Natural killer cell (primary cell): ENCODE data around the gene SLC6A17. TPM values are rescaled to one million over a fixed set of nuclear protein-coding genes. Genes with fewer than 3 reads are reported as not detected.

Source experiments
- ATAC-seq, 3 donors: fragments of 150-1000 bp in 2 of 3; fragments of 200-7000 bp in 1 of 3; cut with Tn5 transposase; 1 replicate in 1 of 3; 2 replicates in 2 of 3; pipeline ENCODE4 v1.10.0; 2021; ENCODE audit warnings: mild to moderate bottlenecking in 2 of 3, moderate library complexity in 2 of 3
- DNase-seq, 2 donors: peaks; one replicate each; pipeline versions ENCODE4 v3.0.0 to v3.0.0-alpha.2; 2013 to 2021; ENCODE audit warnings: mixed read lengths in 1 of 2
- H3K27ac ChIP-seq: one replicate; pipeline ENCODE4 v1.5.1; 2013; ENCODE audit warnings: mild to moderate bottlenecking, low read length
- H3K27me3 ChIP-seq: one replicate; pipeline ENCODE4 v1.6.1; 2013; ENCODE audit warnings: low read length; ENCODE audit not compliant: control insufficient read depth, insufficient read depth
- H3K36me3 ChIP-seq: one replicate; pipeline ENCODE4 v1.6.1; 2013; ENCODE audit warnings: low read length; ENCODE audit not compliant: control insufficient read depth, insufficient read depth
- H3K4me1 ChIP-seq: one replicate; pipeline ENCODE4 v1.6.1; 2013; ENCODE audit warnings: low read length; ENCODE audit not compliant: control insufficient read depth, insufficient read depth
- H3K4me3 ChIP-seq: one replicate; pipeline ENCODE4 v1.5.1; 2013; ENCODE audit warnings: low read length
- H3K9me3 ChIP-seq: one replicate; pipeline ENCODE4 v1.6.1; 2013; ENCODE audit warnings: low read length; ENCODE audit not compliant: control insufficient read depth, insufficient read depth
- H3K27ac Mint-ChIP-seq, 2 donors: one replicate each; pipeline ENCODE4 v1.8.0; 2022; ENCODE audit warnings: mild to moderate bottlenecking in 2 of 2, mixed read lengths in 2 of 2, moderate library complexity in 1 of 2
- H3K27me3 Mint-ChIP-seq, 2 donors: one replicate each; pipeline ENCODE4 v1.8.0; 2022; ENCODE audit warnings: low read depth in 2 of 2, mixed read lengths in 2 of 2
- H3K36me3 Mint-ChIP-seq: one replicate; pipeline ENCODE4 v1.8.0; 2022; ENCODE audit warnings: mixed read lengths
- H3K4me1 Mint-ChIP-seq, 2 donors: one replicate each; pipeline ENCODE4 v1.8.0; 2022; ENCODE audit warnings: mixed read lengths in 2 of 2
- H3K4me3 Mint-ChIP-seq: one replicate; pipeline ENCODE4 v1.8.0; 2022; ENCODE audit warnings: mild to moderate bottlenecking, moderate library complexity, mixed read lengths
- H3K9me3 Mint-ChIP-seq, 2 donors: one replicate each; pipeline ENCODE4 v1.8.0; 2022; ENCODE audit warnings: mixed read lengths in 2 of 2
- CTCF ChIP-seq: fragments of 200-600 bp; IDR thresholded peaks from one replicate; pipeline ENCODE4 v1.8.0; 2022; ENCODE audit warnings: antibody characterized with exemption
- WGBS: methylation state at CpG from one replicate; pipeline ENCODE4 v1.1.7; 2013; ENCODE audit warnings: missing lambda C conversion rate; ENCODE audit not compliant: insufficient coverage; 5-methylcytosine and 5-hydroxymethylcytosine counted together
- intact Hi-C: fragments of 100-400 bp; cut with micrococcal nuclease; formaldehyde crosslinking; loops from one replicate; pipeline ENCODE4 v1.14.2; 2022
- total RNA-seq, 4 donors: library from RNA; stranded (reverse); fragments of 120-200 nt in 1 of 4; gene quantifications; one replicate each; pipeline versions ENCODE4 v1.2.3 to v1.2.4, GENCODE V29; 2013 to 2022

Gene SLC6A17
- total RNA-seq, 3 donors from 2014 or later (not counting 1 experiment from before 2014, with no cell fraction given): not detected

GRCh38 chr1:110233861-110234260 lies 83.6 kb downstream of the SLC6A17 start:
- H3K27me3 Mint-ChIP-seq: no peaks in the 10 kb centered on the region
- TF ChIP-seq CTCF: no peak
- no peak for DNase-seq
- Histone ChIP-seq H3K36me3 (no peaks in the 10 kb centered on the region), H3K9me3 (no peaks in the 10 kb centered on the region), H3K4me1 (no peaks in the 10 kb centered on the region), H3K4me3 (no peak overlapping the region), H3K27me3 (no peaks in the 10 kb centered on the region), H3K27ac (no peak overlapping the region)
- 80% methylated on average over 2 of the region's 2 CpGs for WGBS
- ATAC-seq: no peak
- H3K36me3 Mint-ChIP-seq: no peaks in the 10 kb centered on the region
- H3K27ac Mint-ChIP-seq: no peak overlapping the region
- H3K4me1 Mint-ChIP-seq: no peaks in the 10 kb centered on the region
- intact Hi-C loops: no loop called here
- no peaks in the 10 kb centered on the region for H3K9me3 Mint-ChIP-seq
- no peak overlapping the region for H3K4me3 Mint-ChIP-seq

- Histone ChIP-seq H3K4me1 (no peaks in the 10 kb centered on the region), H3K27me3 (no peaks in the 10 kb centered on the region), H3K27ac (no peak overlapping the region), H3K9me3 (no peaks in the 10 kb centered on the region), H3K4me3 (no peak overlapping the region), H3K36me3 (no peaks in the 10 kb centered on the region)
- Mint-ChIP-seq H3K4me1 (no peaks in the 10 kb centered on the region), H3K9me3 (no peaks in the 10 kb centered on the region), H3K4me3 (no peak overlapping the region), H3K27me3 (no peaks in the 10 kb centered on the region), H3K36me3 (no peaks in the 10 kb centered on the region), H3K27ac (no peak overlapping the region)
- intact Hi-C loops: no loop called here
- 87% methylated on average over 5 of the region's 5 CpGs for WGBS
- ATAC-seq (no peak), DNase-seq (no peak)
- TF ChIP-seq CTCF: no peak
These were observed 84.4 kb downstream of the SLC6A17 start for GRCh38 chr1:110234691-110235090.

GRCh38 chr1:110235181-110235833 lies 85.0 kb downstream of the SLC6A17 start:
- no peak for TF ChIP-seq CTCF
- Mint-ChIP-seq H3K9me3 (no peaks in the 10 kb centered on the region), H3K36me3 (no peaks in the 10 kb centered on the region), H3K27ac (no peak overlapping the region), H3K4me3 (no peak overlapping the region), H3K4me1 (no peaks in the 10 kb centered on the region), H3K27me3 (no peaks in the 10 kb centered on the region)
- ATAC-seq (no peak), DNase-seq (no peak)
- Histone ChIP-seq H3K4me3 (no peak overlapping the region), H3K27me3 (no peaks in the 10 kb centered on the region), H3K27ac (no peak overlapping the region), H3K4me1 (no peaks in the 10 kb centered on the region), H3K36me3 (no peaks in the 10 kb centered on the region), H3K9me3 (no peaks in the 10 kb centered on the region)
- intact Hi-C loops: no loop called here
- 94% methylated on average over 10 of the region's 13 CpGs for WGBS
